OCI-LY1 (cell line): ENCODE results near the gene CD200.
A peak's percentile ranks its signal among the peaks of the same experiment; 100 is the strongest.

Source experiments
- H2AFZ ChIP-seq: fragments of 200-600 bp; sonication (generic), shearing (Covaris generic); 2 replicates; pipeline ENCODE4 v1.6.0; 2014; ENCODE audit warnings: antibody characterized with exemption, mild to moderate bottlenecking, low read length
- H3F3A ChIP-seq: fragments of 200-600 bp; sonication (generic), shearing (Covaris generic); 2 replicates; pipeline ENCODE4 v1.6.0; 2014; ENCODE audit warnings: mild to moderate bottlenecking, antibody characterized with exemption, low read length, moderate library complexity; ENCODE audit not compliant: insufficient read depth
- H3K27ac ChIP-seq: fragments of 200-600 bp; sonication (generic); 2 replicates; pipeline ENCODE4 v1.5.1; 2014; ENCODE audit warnings: low read length, mixed run types, mild to moderate bottlenecking, low read depth; ENCODE audit not compliant: poor library complexity, severe bottlenecking
- H3K27me3 ChIP-seq: fragments of 200-600 bp; sonication (generic); 2 replicates; pipeline ENCODE4 v1.6.0; 2014; ENCODE audit warnings: antibody characterized with exemption, mild to moderate bottlenecking, low read length, moderate library complexity; ENCODE audit not compliant: insufficient read depth
- H3K36me3 ChIP-seq: fragments of 200-600 bp; sonication (generic); 2 replicates; pipeline ENCODE4 v1.6.1; 2014; ENCODE audit warnings: mild to moderate bottlenecking, antibody characterized with exemption, low read length, moderate library complexity, mixed read lengths; ENCODE audit not compliant: insufficient read depth
- H3K4me1 ChIP-seq: fragments of 200-600 bp; sonication (generic); 2 replicates; pipeline ENCODE4 v1.5.1; 2014; ENCODE audit warnings: mild to moderate bottlenecking, low read length, moderate library complexity; ENCODE audit not compliant: insufficient read depth, severe bottlenecking
- H3K4me2 ChIP-seq: fragments of 200-600 bp; sonication (generic), shearing (Covaris generic); 2 replicates; pipeline ENCODE4 v1.6.1; 2014; ENCODE audit warnings: low read length
- H3K4me3 ChIP-seq: fragments of 200-600 bp; sonication (generic); 2 replicates; pipeline ENCODE4 v1.5.1; 2014; ENCODE audit warnings: low read length, low read depth, mild to moderate bottlenecking, mixed read lengths; ENCODE audit not compliant: poor library complexity, severe bottlenecking
- H3K79me2 ChIP-seq: fragments of 200-600 bp; shearing (Covaris generic); 2 replicates; pipeline ENCODE4 v1.6.1; 2016; ENCODE audit warnings: mixed run types, low read length, mixed read lengths; ENCODE audit not compliant: insufficient read depth
- H3K9ac ChIP-seq: fragments of 200-600 bp; sonication (generic), shearing (Covaris generic); 2 replicates; pipeline ENCODE4 v1.6.1; 2014; ENCODE audit warnings: mild to moderate bottlenecking, low read length, mixed read lengths
- H3K9me2 ChIP-seq: fragments of 200-600 bp; sonication (generic), shearing (Covaris generic); 2 replicates; pipeline ENCODE4 v1.6.1; 2014; ENCODE audit warnings: low read depth, mild to moderate bottlenecking, low read length, mixed read lengths
- H3K9me3 ChIP-seq: fragments of 200-600 bp; shearing (Covaris generic); 2 replicates; pipeline ENCODE4 v1.6.1; 2014; ENCODE audit warnings: low read length, mixed read lengths
- H4K20me1 ChIP-seq: fragments of 200-600 bp; sonication (generic), shearing (Covaris generic); 2 replicates; pipeline ENCODE4 v1.6.0; 2016; ENCODE audit warnings: mild to moderate bottlenecking, low read length; ENCODE audit not compliant: insufficient read depth
- EZH2 ChIP-seq: fragments of 200-600 bp; sonication (generic), shearing (Covaris generic); IDR thresholded peaks from 2 replicates; pipeline ENCODE4 v1.8.0; 2017; ENCODE audit warnings: borderline replicate concordance, mixed run types, mild to moderate bottlenecking, antibody characterized with exemption, low read length, moderate library complexity, mixed read lengths
- TF ChIP-seq, protein P1 (sequence below): fragments of 200-600 bp; sonication (generic), shearing (Covaris generic); IDR thresholded peaks from 2 replicates; pipeline ENCODE4 v1.5.1; 2017; ENCODE audit warnings: mild to moderate bottlenecking, antibody characterized with exemption, low read length, moderate library complexity, mixed read lengths

The CD200 gene, protein sequence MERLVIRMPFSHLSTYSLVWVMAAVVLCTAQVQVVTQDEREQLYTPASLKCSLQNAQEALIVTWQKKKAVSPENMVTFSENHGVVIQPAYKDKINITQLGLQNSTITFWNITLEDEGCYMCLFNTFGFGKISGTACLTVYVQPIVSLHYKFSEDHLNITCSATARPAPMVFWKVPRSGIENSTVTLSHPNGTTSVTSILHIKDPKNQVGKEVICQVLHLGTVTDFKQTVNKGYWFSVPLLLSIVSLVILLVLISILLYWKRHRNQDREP

DNA sequence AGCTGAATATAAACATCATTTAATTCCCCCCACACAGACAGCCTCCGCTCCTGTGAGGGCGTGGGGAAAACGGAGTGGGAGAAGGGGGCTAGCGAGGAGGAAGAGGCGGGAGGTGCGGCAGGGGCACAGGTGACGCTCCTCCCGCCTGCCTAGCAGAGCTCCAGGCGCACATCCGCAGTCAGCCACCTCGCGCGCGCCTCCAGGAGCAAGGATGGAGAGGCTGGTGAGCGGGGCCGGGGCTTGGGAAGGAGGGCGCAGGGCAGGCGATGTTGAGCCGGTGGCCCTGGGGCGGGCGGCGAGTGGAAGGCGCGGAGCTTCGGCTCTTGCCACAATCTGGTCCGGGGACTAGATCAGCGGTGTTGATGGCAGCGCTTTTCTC is at the start of gene CD200:
Gene CD200 (plus strand): TSS at position 155 of the 379 bp plus-strand sequence. CDS start 57 bp downstream, at position 212.
- Histone ChIP-seq H3K27ac (no peak within 1 kb of the TSS), H3K79me2 (no peaks in the 10 kb centered on the region), H4K20me1 (no peaks in the 10 kb centered on the region), H3K27me3 (no peaks in the 10 kb centered on the region), H3K4me1 (peaks cover 5% of the 10 kb centered on the region), H3K4me2 (peak within 1 kb of the TSS; percentile 66), H3K9me3 (no peaks in the 10 kb centered on the region), H2AFZ (0 out of 2 replicates have a peak within 1 kb of the TSS, but pooled peaks have one; percentile 15), H3K9ac (no peak within 1 kb of the TSS; the same call in 1 of the 2 replicates), H3K4me3 (peak within 1 kb of the TSS; percentile 53), H3K9me2 (no peaks in the 10 kb centered on the region), H3F3A (no peaks in the 10 kb centered on the region), H3K36me3 (no peaks in the 10 kb centered on the region)
- no peak for TF ChIP-seq EZH2
- TF ChIP-seq, protein P1, sequence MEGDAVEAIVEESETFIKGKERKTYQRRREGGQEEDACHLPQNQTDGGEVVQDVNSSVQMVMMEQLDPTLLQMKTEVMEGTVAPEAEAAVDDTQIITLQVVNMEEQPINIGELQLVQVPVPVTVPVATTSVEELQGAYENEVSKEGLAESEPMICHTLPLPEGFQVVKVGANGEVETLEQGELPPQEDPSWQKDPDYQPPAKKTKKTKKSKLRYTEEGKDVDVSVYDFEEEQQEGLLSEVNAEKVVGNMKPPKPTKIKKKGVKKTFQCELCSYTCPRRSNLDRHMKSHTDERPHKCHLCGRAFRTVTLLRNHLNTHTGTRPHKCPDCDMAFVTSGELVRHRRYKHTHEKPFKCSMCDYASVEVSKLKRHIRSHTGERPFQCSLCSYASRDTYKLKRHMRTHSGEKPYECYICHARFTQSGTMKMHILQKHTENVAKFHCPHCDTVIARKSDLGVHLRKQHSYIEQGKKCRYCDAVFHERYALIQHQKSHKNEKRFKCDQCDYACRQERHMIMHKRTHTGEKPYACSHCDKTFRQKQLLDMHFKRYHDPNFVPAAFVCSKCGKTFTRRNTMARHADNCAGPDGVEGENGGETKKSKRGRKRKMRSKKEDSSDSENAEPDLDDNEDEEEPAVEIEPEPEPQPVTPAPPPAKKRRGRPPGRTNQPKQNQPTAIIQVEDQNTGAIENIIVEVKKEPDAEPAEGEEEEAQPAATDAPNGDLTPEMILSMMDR = no peak

DNA sequence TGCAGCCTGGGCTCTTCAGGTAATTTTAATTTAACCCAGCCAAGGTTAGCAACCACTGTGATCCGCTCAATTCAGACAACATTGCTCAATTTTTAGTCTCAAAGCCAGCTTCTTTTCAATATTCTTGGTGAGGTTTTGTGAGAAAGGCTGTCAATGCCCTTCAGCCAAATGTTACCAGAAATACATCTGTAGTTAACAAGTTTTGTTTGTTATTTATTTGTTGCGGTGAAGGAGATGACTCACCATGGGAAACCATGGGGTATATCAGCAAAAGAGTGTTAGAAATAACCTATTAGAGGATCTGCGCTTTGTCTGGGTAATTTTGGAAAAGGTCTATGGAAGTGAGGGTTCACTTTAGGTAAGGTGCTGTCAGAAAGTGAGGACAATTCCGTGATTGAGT is 43.9 kb upstream of the CD200 start:
- Histone ChIP-seq H3K9me2 (no peaks in the 10 kb centered on the region), H3K36me3 (no peaks in the 10 kb centered on the region), H2AFZ (no peak overlapping the region), H3K4me3 (no peak overlapping the region), H3K9ac (no peak overlapping the region), H3K79me2 (no peaks in the 10 kb centered on the region), H3K27me3 (no peaks in the 10 kb centered on the region), H4K20me1 (no peaks in the 10 kb centered on the region), H3K4me2 (no peak overlapping the region), H3K27ac (no peak overlapping the region), H3K9me3 (no peaks in the 10 kb centered on the region), H3F3A (no peaks in the 10 kb centered on the region), H3K4me1 (peaks cover 10% of the 10 kb centered on the region)
- TF ChIP-seq EZH2 = no peak
- TF ChIP-seq, protein P1 = no peak

DNA sequence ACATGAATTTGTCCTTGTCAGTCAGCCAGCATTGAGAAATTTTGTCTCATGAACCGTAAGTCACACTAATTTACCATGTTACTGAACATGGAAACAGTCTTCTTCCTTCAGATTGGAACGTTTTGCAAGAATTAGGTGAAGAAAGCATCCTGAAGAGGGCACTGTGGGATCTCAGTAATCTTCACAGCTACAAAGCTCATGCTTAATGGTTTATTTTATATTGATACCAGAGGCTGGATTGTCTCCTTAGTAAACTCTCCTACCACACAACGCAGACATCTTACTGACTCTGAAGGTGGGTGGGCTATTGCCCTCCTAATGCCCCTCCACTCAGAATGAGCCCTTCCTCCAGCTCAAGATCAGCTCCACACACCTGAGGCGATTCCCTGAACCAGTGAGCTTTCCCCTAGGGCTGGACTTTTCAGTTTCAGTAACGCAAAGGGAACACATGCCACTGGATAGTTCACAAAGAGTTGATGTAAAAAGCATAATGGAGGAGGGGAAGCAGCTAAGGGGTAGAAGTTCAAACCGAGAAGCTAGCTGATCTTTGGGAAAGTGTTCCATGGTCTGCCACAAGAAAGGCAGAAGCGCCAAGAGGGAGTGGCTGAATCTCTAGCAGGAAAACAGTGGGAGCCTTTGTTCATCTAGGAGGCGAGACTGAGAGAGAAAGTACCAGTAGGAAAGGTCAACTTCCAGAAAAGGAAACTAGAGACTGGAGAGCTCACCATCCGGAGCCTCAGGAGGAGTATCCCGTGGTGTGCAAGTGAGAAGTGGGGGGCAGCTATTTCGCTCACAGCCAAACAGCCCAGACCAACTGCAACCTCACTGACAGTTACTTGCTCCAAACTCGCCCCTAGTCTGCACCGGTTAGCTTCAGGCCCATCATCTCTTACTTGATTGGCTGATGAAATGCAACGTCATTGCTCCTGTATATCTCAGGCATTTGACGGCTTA is 39.3 kb upstream of the CD200 start, which contains the start of gene SLC9C1:
Gene SLC9C1 (minus strand): TSS at position 849 of the 954 bp plus-strand sequence. CDS start 7,425 bp downstream, outside the sequence.
- H3K27me3 ChIP-seq = no peaks in the 10 kb centered on the region
- peak within 1 kb of the TSS; percentile 50 for H3K27ac ChIP-seq
- no peaks in the 10 kb centered on the region; the same call in 1 of the 2 replicates for H3F3A ChIP-seq
- no peaks in the 10 kb centered on the region for H3K79me2 ChIP-seq
- peak within 1 kb of the TSS; percentile 48 for H2AFZ ChIP-seq
- H3K9ac ChIP-seq = peak within 1 kb of the TSS; percentile 49
- H3K4me2 ChIP-seq = peak within 1 kb of the TSS; percentile 49
- H3K9me2 ChIP-seq = no peaks in the 10 kb centered on the region
- no peak for TF ChIP-seq EZH2
- TF ChIP-seq, protein P1 = peak; percentile 77
- peak within 1 kb of the TSS; percentile 48 for H3K4me3 ChIP-seq
- H3K4me1 ChIP-seq = peaks cover 36% of the 10 kb centered on the region
- no peaks in the 10 kb centered on the region for H4K20me1 ChIP-seq
- no peaks in the 10 kb centered on the region for H3K9me3 ChIP-seq
- no peaks in the 10 kb centered on the region for H3K36me3 ChIP-seq
